ENCODE data around the gene CPNE5. TPM values are rescaled to one million over a fixed set of nuclear protein-coding genes. Genes with fewer than 3 reads are reported as not detected.

Gene CPNE5
- total RNA-seq, 1 experiment from 2014 or later: 0.42 TPM

GRCh38 chr6:36769676-36770499 lies 69.4 kb downstream of the CPNE5 start:
- H3K27me3 ChIP-seq (ENCODE audit: control insufficient read depth, insufficient read depth, low read length): no peaks in the 10 kb centered on the region
- no peak overlapping the region for H3K4me3 ChIP-seq (ENCODE audit: insufficient read depth, low read depth, low read length)
- DNase-seq: no peak
- H3K36me3 ChIP-seq (replicated peaks; ENCODE audit: control insufficient read depth, insufficient read depth, low read length): no peaks in the 10 kb centered on the region

- no peaks in the 10 kb centered on the region for H3K27me3 ChIP-seq (ENCODE audit: control insufficient read depth, insufficient read depth, low read length)
- H3K36me3 ChIP-seq (replicated peaks; ENCODE audit: control insufficient read depth, insufficient read depth, low read length): no peaks in the 10 kb centered on the region
- H3K4me3 ChIP-seq (ENCODE audit: insufficient read depth, low read depth, low read length): no peak overlapping the region
- no peak for DNase-seq
Observed at GRCh38 chr6:36769183-36769675, 70.0 kb downstream of the CPNE5 start.

- no peak for DNase-seq
- H3K4me3 ChIP-seq (ENCODE audit: insufficient read depth, low read depth, low read length): no peak overlapping the region
- H3K36me3 ChIP-seq (replicated peaks; ENCODE audit: control insufficient read depth, insufficient read depth, low read length): no peaks in the 10 kb centered on the region
- H3K27me3 ChIP-seq (ENCODE audit: control insufficient read depth, insufficient read depth, low read length): no peaks in the 10 kb centered on the region
Observed at GRCh38 chr6:36766399-36766945, 72.8 kb downstream of the CPNE5 start.

- peak; percentile 93 for DNase-seq
- Histone ChIP-seq H3K36me3 (replicated peaks; ENCODE audit: control insufficient read depth, insufficient read depth, low read length) (no peaks in the 10 kb centered on the region), H3K4me3 (ENCODE audit: insufficient read depth, low read depth, low read length) (no peak overlapping the region), H3K27me3 (ENCODE audit: control insufficient read depth, insufficient read depth, low read length) (no peaks in the 10 kb centered on the region)
Observed at GRCh38 chr6:36765594-36766398, 73.4 kb downstream of the CPNE5 start.

- Histone ChIP-seq H3K4me3 (ENCODE audit: insufficient read depth, low read depth, low read length) (no peak overlapping the region), H3K27me3 (ENCODE audit: control insufficient read depth, insufficient read depth, low read length) (no peaks in the 10 kb centered on the region), H3K36me3 (replicated peaks; ENCODE audit: control insufficient read depth, insufficient read depth, low read length) (no peaks in the 10 kb centered on the region)
- peak; percentile 53 for DNase-seq
Observed at GRCh38 chr6:36765190-36765589, 74.1 kb downstream of the CPNE5 start.

- Histone ChIP-seq H3K27me3 (ENCODE audit: control insufficient read depth, insufficient read depth, low read length) (no peaks in the 10 kb centered on the region), H3K36me3 (replicated peaks; ENCODE audit: control insufficient read depth, insufficient read depth, low read length) (no peaks in the 10 kb centered on the region), H3K4me3 (ENCODE audit: insufficient read depth, low read depth, low read length) (no peak overlapping the region)
- DNase-seq: no peak
Observed at GRCh38 chr6:36762123-36762522, 77.1 kb downstream of the CPNE5 start.

GRCh38 chr6:36760685-36761435 lies 78.4 kb downstream of the CPNE5 start:
- Histone ChIP-seq H3K36me3 (replicated peaks; ENCODE audit: control insufficient read depth, insufficient read depth, low read length) (no peaks in the 10 kb centered on the region), H3K27me3 (ENCODE audit: control insufficient read depth, insufficient read depth, low read length) (no peaks in the 10 kb centered on the region), H3K4me3 (ENCODE audit: insufficient read depth, low read depth, low read length) (no peak overlapping the region)
- no peak for DNase-seq

- DNase-seq: peak; percentile 96
- Histone ChIP-seq H3K4me3 (ENCODE audit: insufficient read depth, low read depth, low read length) (no peak overlapping the region), H3K27me3 (ENCODE audit: control insufficient read depth, insufficient read depth, low read length) (no peaks in the 10 kb centered on the region), H3K36me3 (replicated peaks; ENCODE audit: control insufficient read depth, insufficient read depth, low read length) (no peaks in the 10 kb centered on the region)
Observed at GRCh38 chr6:36759148-36759759, 80.0 kb downstream of the CPNE5 start.

- H3K36me3 ChIP-seq (replicated peaks; ENCODE audit: control insufficient read depth, insufficient read depth, low read length): no peaks in the 10 kb centered on the region
- H3K4me3 ChIP-seq (ENCODE audit: insufficient read depth, low read depth, low read length): no peak overlapping the region
- peak; percentile 84 for DNase-seq
- H3K27me3 ChIP-seq (ENCODE audit: control insufficient read depth, insufficient read depth, low read length): no peaks in the 10 kb centered on the region
Observed at GRCh38 chr6:36758516-36759147, 80.6 kb downstream of the CPNE5 start.

GRCh38 chr6:36757943-36758508 lies 81.2 kb downstream of the CPNE5 start:
- Histone ChIP-seq H3K4me3 (ENCODE audit: insufficient read depth, low read depth, low read length) (no peak overlapping the region), H3K27me3 (ENCODE audit: control insufficient read depth, insufficient read depth, low read length) (no peaks in the 10 kb centered on the region), H3K36me3 (replicated peaks; ENCODE audit: control insufficient read depth, insufficient read depth, low read length) (no peaks in the 10 kb centered on the region)
- DNase-seq: no peak

- Histone ChIP-seq H3K27me3 (ENCODE audit: control insufficient read depth, insufficient read depth, low read length) (no peaks in the 10 kb centered on the region), H3K4me3 (ENCODE audit: insufficient read depth, low read depth, low read length) (no peak overlapping the region), H3K36me3 (replicated peaks; ENCODE audit: control insufficient read depth, insufficient read depth, low read length) (no peaks in the 10 kb centered on the region)
- no peak for DNase-seq
Observed at GRCh38 chr6:36757206-36757605, 82.0 kb downstream of the CPNE5 start.

GRCh38 chr6:36756786-36757185 lies 82.5 kb downstream of the CPNE5 start:
- no peaks in the 10 kb centered on the region for H3K27me3 ChIP-seq (ENCODE audit: control insufficient read depth, insufficient read depth, low read length)
- H3K36me3 ChIP-seq (replicated peaks; ENCODE audit: control insufficient read depth, insufficient read depth, low read length): no peaks in the 10 kb centered on the region
- DNase-seq: no peak
- H3K4me3 ChIP-seq (ENCODE audit: insufficient read depth, low read depth, low read length): no peak overlapping the region
